Glutamatergic neuron (in vitro differentiated cells): Measurements from ENCODE around the gene PRXL2A. TPM values are rescaled to one million over a fixed set of nuclear protein-coding genes. Genes with fewer than 3 reads are reported as not detected.
"Not testable (repeated sequence)": the region's sequence is repeated elsewhere in the genome, so short reads cannot be mapped to it uniquely, and the experiment has no call there.

Experiments used
- DNase-seq: peaks from one replicate; pipeline ENCODE4 v3.0.0; 2022
- H3K27ac Mint-ChIP-seq: one replicate; pipeline ENCODE4 v1.8.0; 2020; ENCODE audit warnings: mild to moderate bottlenecking, mixed read lengths, inconsistent platforms; ENCODE audit not compliant: unreplicated experiment
- H3K27me3 Mint-ChIP-seq: one replicate; pipeline ENCODE4 v1.8.0; 2020; ENCODE audit warnings: mild to moderate bottlenecking, moderate library complexity, mixed read lengths, inconsistent platforms; ENCODE audit not compliant: unreplicated experiment
- H3K36me3 Mint-ChIP-seq: one replicate; pipeline ENCODE4 v1.8.0; 2020; ENCODE audit warnings: mild to moderate bottlenecking, mixed read lengths, inconsistent platforms; ENCODE audit not compliant: unreplicated experiment
- H3K4me1 Mint-ChIP-seq: one replicate; pipeline ENCODE4 v1.8.0; 2020; ENCODE audit warnings: mild to moderate bottlenecking, low read depth, mixed read lengths, inconsistent platforms; ENCODE audit not compliant: unreplicated experiment
- H3K4me3 Mint-ChIP-seq: one replicate; pipeline ENCODE4 v1.8.0; 2020; ENCODE audit warnings: mild to moderate bottlenecking, mixed read lengths, inconsistent platforms; ENCODE audit not compliant: unreplicated experiment
- H3K9me3 Mint-ChIP-seq: one replicate; pipeline ENCODE4 v1.8.0; 2020; ENCODE audit warnings: mild to moderate bottlenecking, moderate library complexity, mixed read lengths, inconsistent platforms; ENCODE audit not compliant: unreplicated experiment
- total RNA-seq: library from RNA; stranded (reverse); fragmentation: NEBNext Ultra II Directional; extraction: Animal tissue kit (Norgen Biotek cat#: 25700); gene quantifications from one replicate; pipeline ENCODE4 v1.2.1, GENCODE V29; 2021; ENCODE audit not compliant: unreplicated experiment
- TF ChIP-seq, protein P1 (sequence below): fragments of 200-600 bp; sonication (generic); IDR thresholded peaks from one replicate; pipeline ENCODE4 v1.5.0; 2021; ENCODE audit not compliant: partially characterized antibody, unreplicated experiment

Gene PRXL2A
- total RNA-seq, 1 donor from 2014 or later, result 164 TPM

GRCh38 chr10:80413271-80413996, 5.1 kb downstream of the PRXL2A start:
- peaks cover 7% of the 10 kb centered on the region for H3K9me3 Mint-ChIP-seq
- H3K27ac Mint-ChIP-seq, result peak overlapping the region; percentile 48
- no peak for DNase-seq
- TF ChIP-seq, protein P1, sequence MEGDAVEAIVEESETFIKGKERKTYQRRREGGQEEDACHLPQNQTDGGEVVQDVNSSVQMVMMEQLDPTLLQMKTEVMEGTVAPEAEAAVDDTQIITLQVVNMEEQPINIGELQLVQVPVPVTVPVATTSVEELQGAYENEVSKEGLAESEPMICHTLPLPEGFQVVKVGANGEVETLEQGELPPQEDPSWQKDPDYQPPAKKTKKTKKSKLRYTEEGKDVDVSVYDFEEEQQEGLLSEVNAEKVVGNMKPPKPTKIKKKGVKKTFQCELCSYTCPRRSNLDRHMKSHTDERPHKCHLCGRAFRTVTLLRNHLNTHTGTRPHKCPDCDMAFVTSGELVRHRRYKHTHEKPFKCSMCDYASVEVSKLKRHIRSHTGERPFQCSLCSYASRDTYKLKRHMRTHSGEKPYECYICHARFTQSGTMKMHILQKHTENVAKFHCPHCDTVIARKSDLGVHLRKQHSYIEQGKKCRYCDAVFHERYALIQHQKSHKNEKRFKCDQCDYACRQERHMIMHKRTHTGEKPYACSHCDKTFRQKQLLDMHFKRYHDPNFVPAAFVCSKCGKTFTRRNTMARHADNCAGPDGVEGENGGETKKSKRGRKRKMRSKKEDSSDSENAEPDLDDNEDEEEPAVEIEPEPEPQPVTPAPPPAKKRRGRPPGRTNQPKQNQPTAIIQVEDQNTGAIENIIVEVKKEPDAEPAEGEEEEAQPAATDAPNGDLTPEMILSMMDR, result no peak
- peaks cover 4% of the 10 kb centered on the region for H3K36me3 Mint-ChIP-seq
- H3K27me3 Mint-ChIP-seq, result peaks cover 7% of the 10 kb centered on the region
- peaks cover 69% of the 10 kb centered on the region for H3K4me1 Mint-ChIP-seq
- peak overlapping the region; percentile 62 for H3K4me3 Mint-ChIP-seq

DNA sequence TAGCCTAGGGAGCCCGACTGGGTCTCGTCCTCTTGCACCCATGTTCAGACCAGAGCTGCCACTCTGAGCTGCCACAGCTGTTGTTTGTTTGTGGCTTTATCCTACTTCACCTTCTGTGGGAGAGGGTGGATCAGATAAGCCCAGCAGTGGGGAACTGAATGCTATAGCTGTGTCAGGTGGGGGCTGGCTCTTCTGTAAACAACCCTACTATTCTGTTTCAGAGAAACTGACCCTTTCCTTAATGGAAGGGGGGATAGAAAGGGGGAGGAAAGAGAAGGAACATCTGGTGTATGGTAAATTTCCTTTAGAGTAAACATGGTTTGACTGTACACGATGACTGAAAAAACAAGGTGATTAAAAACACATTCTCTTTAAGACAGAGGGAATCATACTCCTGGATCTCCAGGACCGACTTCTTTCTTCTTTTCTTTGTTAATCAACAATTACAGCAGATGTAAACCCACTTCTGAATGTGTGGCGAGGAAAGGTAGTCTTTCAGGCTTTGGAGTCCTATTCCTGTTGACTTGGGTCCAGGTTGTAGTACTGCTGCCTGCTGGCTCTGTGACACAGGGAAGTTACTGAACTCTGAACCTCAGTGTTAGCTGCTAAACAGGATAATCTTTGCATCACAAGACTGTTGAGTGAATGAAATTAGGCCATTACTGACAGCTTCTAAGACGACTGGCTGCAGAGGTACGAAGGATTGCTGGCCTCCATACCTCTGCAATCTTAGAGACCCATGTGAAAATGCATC, 6.0 kb downstream of the PRXL2A start:
- no peak for DNase-seq
- H3K27ac Mint-ChIP-seq, result peak overlapping the region; percentile 48
- peaks cover 7% of the 10 kb centered on the region for H3K27me3 Mint-ChIP-seq
- peak overlapping the region; percentile 35 for H3K4me3 Mint-ChIP-seq
- peaks cover 5% of the 10 kb centered on the region for H3K9me3 Mint-ChIP-seq
- TF ChIP-seq, protein P1, result no peak
- H3K36me3 Mint-ChIP-seq, result peaks cover 4% of the 10 kb centered on the region
- H3K4me1 Mint-ChIP-seq, result peaks cover 68% of the 10 kb centered on the region

DNA sequence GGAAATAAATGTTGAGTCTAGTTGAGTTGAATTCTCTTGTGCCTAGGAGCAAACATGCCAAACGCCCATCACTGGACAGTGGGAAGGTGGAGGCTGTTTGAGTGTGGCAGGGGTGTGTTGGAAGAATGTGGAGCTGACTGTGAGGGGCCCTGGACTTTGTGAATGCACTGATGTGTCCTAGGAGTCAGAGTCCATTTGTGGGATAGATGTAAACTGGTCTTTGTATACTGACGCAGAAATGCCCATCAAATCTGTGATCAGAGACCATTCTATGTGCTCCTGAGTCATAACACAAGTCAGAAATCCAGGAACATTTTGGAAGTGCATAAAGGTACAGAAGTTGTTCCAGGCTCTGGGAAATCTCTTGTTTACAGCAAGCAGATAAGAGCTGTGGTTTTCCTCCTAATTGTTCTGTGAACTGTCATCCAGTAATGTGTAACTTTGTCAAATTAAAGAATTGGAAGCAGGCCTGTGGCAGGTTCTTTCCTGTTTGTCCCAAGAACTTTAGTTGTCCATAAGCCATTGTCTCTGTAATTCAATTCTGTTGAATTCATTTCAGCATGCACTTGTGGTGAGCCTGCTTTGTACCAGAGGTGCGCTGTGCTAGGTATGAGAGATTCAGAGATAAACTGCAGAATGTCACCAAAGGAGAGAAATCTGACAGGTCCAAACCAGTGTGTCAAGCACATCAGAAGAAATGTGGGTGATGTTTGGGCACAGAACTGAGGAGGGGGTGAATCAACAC, 7.6 kb downstream of the PRXL2A start:
- Mint-ChIP-seq H3K27me3 (peaks cover 7% of the 10 kb centered on the region), H3K4me3 (no peak overlapping the region), H3K9me3 (peaks cover 4% of the 10 kb centered on the region), H3K27ac (no peak overlapping the region), H3K4me1 (peaks cover 58% of the 10 kb centered on the region), H3K36me3 (peaks cover 4% of the 10 kb centered on the region)
- TF ChIP-seq, protein P1, result no peak
- DNase-seq, result no peak

DNA sequence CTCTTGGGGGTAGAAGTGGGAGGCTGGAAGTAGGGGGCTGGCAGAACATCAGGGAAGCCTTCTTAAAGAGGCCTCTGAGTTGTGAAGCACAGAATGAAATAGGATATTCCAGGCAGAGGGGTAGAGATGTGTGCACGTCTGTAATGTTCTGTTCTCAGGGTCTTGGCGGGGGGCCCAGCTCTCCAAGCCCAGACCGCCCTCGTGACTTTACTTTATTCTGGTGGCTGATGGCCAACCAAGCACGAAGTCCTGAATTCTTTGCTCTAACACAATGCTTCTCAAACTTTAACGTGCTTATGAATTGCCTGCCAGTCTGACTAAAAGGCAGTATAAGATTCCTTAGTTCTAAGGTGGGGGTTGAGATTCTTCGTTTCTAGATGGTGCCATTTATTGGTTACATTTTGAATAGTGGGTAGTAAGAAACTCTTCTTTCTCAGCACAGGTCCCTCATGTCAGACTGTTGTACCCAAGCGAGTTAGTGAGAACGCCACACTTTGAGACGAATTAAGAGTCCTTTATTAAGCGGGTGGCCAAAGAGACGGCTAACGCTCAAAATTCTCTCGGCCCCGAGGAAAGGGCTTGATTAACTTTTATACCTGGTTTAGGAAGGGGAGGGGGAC, 8.2 kb downstream of the PRXL2A start:
- Mint-ChIP-seq H3K27me3 (peaks cover 7% of the 10 kb centered on the region), H3K4me1 (peaks cover 59% of the 10 kb centered on the region), H3K9me3 (peaks cover 4% of the 10 kb centered on the region), H3K4me3 (no peak overlapping the region), H3K27ac (no peak overlapping the region), H3K36me3 (peaks cover 4% of the 10 kb centered on the region)
- TF ChIP-seq, protein P1, result no peak
- DNase-seq, result no peak

- not testable (repeated sequence) for DNase-seq, H3K27me3 Mint-ChIP-seq, H3K27ac Mint-ChIP-seq, H3K4me3 Mint-ChIP-seq, H3K9me3 Mint-ChIP-seq, H3K36me3 Mint-ChIP-seq
- H3K4me1 Mint-ChIP-seq, result peaks cover 55% of the 10 kb centered on the region
Observed at GRCh38 chr10:80417256-80417655, 8.9 kb downstream of the PRXL2A start.
